ENCODE data around the gene JAKMIP1.

JAKMIP1 gene

GRCh38 chr4:6114601-6115000, 85.7 kb downstream of the JAKMIP1 start:
- no peak for DNase-seq

GRCh38 chr4:6114181-6114580, 86.2 kb downstream of the JAKMIP1 start:
- DNase-seq = no peak

DNA sequence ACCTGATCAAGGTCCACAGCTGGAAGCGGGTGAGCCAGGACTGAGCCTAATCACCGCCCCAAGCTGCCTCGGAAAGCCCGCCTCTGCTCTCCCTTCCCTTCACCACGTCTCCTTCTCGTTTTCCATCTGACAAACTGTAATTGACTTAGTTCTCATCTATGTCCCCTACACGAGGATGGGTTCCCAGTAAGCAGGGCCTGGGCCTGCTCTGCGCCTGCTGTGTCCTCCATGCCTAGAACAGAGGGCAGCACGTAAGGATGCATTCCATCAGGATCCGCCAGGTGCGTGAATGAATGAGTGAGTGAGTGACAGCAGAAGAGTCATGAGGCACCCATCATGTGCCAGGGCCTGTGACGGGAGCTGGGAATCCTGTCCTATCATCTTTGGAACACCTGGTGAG, 86.7 kb downstream of the JAKMIP1 start:
- DNase-seq = no peak

DNA sequence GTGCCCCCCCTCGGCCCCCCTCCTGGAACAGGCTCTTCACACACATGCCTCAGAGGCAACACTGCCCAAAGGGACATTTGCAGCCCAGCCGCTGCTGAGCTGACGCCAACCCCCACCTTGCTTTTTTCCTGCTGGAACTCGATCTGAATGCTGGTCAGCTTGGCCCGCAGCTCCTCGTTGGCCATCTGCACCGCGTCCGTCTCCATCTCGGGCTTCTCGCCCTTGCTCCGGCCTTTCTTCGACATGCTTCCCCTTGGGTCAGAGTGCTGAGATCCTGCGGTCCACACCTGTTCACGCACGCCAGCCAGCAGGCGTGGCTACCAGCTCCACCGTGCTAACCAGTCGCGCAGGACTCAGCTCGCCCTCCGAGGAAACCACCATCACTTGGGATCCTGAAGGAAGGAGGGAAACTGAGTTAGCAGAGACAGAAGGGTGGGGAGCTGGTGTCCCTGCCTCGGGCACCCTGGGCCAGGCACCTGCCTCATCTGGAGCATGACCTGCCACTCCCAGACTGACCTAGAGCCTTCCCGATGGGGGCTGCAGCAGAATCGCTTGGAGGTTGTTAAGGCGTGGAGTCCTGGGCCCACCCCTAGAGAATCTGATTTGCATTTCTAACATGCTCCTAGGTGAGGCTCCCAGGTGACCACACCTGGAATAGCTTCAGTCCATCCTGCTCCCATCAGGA, 87.6 kb downstream of the JAKMIP1 start:
- no peak for DNase-seq

- DNase-seq = no peak
Measured at GRCh38 chr4:6111354-6111960, 88.9 kb downstream of the JAKMIP1 start.

GRCh38 chr4:6110681-6111353, 89.5 kb downstream of the JAKMIP1 start:
- no peak for DNase-seq

GRCh38 chr4:6109842-6110560, 90.3 kb downstream of the JAKMIP1 start:
- DNase-seq = no peak

GRCh38 chr4:6107886-6108285, 92.5 kb downstream of the JAKMIP1 start:
- no peak for DNase-seq

- no peak for DNase-seq
Measured at GRCh38 chr4:6107114-6107791, 93.1 kb downstream of the JAKMIP1 start.

- DNase-seq = no peak
Measured at GRCh38 chr4:6106156-6106555, 94.2 kb downstream of the JAKMIP1 start.

- no peak for DNase-seq
Measured at GRCh38 chr4:6105311-6105911, 94.9 kb downstream of the JAKMIP1 start.

- DNase-seq = no peak
Measured at GRCh38 chr4:6104541-6105130, 95.7 kb downstream of the JAKMIP1 start.

DNA sequence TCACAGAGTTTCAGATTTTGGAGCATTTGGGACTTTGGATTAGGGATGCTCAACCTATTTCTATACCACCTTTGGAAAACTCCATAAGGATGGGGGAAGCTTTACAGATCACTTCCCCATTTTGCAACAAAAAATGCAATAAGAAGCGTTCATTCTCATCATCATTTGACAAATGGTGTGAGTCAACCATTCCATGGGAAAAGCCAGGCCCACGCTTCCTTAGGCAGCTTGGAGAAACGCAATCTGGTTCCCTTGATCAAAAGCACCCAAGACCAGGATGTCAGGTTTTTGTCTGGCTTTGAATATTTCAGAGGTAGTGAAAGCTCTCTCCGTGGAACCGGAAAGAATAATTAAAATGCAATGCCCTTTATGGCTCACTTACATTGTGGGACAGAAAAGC, 102.8 kb downstream of the JAKMIP1 start:
- no peak for DNase-seq

DNA sequence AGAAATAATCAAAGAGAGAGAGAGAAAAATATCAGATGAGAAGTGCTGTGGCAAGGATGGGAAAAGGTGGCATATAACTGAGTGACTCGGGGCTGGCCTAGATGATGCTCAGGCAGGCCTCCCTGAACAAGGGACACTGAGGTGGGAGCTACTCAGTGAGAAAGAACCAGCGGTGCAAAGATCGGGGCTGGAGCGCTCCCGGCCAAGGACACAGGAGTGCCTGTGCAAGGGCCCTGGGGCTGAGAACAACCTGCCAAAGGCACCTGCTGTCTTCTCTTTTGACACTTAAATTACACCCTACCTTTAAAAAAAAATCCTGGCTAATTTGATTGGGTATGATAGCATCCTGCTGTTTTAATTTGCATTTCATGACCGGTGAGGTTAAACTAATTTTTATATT, 104.5 kb downstream of the JAKMIP1 start:
- no peak for DNase-seq

GRCh38 chr4:6095023-6095752, 105.2 kb downstream of the JAKMIP1 start:
- no peak for DNase-seq

DNA sequence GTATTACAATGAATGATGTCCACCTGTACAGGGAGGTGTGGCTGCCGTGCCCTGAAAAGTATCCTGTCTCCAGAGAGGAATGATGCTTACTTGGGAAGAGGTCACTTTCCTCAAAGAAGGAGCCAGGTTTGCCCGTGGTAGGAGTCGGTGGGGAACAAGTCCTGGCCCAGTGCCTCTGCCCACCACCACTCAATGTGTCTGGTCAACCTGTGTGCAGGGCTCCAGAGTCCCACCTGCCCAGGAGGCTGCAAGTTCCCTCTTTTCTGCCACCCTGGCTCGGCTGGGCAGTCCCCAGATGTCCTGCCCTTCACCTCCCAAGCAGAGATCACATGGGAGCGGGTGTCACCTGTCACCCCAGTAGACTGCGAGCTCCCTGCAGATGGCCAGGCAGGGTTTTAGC, 106.7 kb downstream of the JAKMIP1 start:
- no peak for DNase-seq

DNA sequence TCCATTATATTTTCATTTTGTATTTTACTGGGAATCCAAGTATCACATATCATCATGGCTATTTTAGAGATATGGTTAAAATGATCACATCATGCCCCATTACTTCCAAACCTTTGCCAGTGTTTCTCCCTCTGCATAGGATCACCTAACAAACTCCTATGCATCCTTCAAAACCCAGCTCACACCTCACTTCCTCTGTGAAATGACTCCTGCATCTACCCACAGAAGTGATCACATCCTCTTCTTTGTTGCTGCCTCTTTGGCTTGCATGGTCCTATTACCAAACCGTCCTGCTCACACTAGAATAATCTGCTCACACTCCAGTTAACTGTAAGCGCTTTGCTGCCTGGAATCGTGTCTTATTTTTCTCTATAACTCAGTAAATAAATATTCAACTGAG, 107.4 kb downstream of the JAKMIP1 start:
- DNase-seq = no peak

GRCh38 chr4:6092131-6092530, 108.2 kb downstream of the JAKMIP1 start:
- no peak for DNase-seq

DNA sequence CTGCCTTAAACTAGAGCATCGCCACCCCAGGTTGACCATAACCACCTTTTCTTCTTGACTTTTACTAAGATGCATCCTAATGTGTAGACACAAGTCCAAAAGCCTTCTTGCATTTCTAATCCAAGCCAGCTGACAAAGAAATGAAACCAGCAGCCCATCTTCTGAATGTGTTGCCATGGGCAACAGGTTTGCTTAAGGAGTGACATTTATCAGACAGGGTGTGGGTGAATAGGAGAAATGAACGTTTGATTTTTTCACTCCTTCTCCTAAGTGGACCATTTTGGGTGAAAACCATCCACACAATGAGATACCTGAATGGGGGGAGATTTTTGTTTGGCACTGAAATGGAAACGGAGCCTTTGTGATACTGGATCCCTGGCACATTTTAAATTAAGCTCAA, 109.4 kb downstream of the JAKMIP1 start:
- no peak for DNase-seq

GRCh38 chr4:6088950-6089349, 111.4 kb downstream of the JAKMIP1 start:
- no peak for DNase-seq

DNA sequence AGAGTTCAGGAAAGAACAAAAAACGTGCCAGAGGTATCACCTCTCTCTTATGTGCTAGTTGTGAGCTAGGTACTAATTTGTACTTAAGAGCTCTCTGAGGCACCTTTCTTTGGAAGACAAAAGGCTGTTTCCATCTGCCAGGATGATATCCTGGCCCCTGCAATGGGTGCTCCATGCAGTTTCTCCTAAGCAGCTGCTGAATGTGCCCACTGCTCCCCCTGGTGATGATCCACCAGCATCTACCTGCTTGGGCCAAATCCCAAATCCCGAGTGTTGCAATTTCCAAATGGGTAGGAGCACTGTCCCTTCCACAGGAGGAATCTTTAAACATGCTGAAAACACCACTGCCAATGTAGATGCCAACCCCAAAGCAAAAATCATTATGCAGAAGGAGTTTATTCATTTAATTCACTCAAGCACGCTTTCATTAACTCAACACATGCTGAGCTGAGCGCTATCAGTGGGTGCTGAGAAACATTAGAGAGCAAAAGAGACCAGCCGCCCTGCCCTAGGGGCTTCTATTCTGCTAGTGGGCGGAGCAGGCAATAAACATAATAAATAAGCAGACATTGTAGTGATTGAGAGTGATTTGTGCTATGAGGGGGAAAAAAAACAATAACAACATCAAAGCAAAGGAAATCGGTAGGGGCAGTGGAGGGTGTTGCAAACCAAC, 112.5 kb downstream of the JAKMIP1 start:
- no peak for DNase-seq

Data from CD4-positive, alpha-beta T cell treated with Interleukin-4 for 4 hours (primary cell).